DND-41 (cell line): ENCODE data around the gene PPP1R14B.

ENCODE experiments used
- CTCF ChIP-seq: IDR thresholded peaks from 2 replicates; pipeline ENCODE4 v1.5.1; 2012; ENCODE audit warnings: borderline replicate concordance, low read length, moderate library complexity, mild to moderate bottlenecking; ENCODE audit not compliant: poor library complexity, severe bottlenecking; ENCODE audit errors: extremely low read depth
- EZH2 ChIP-seq: IDR thresholded peaks from 3 replicates; pipeline ENCODE4 v1.6.1; 2012; ENCODE audit warnings: borderline replicate concordance, low read depth, mild to moderate bottlenecking, moderate library complexity, low read length, inconsistent platforms; ENCODE audit not compliant: severe bottlenecking

GRCh38 chr11:64291262-64291751 is 44.6 kb upstream of the PPP1R14B start, which contains the start of gene KCNK4:
- TF ChIP-seq CTCF: no peak
- no peak for TF ChIP-seq EZH2
